ENCODE measurements around the gene IGSF3.
"Not testable (repeated sequence)": the region's sequence is repeated elsewhere in the genome, so short reads cannot be mapped to it uniquely, and the experiment has no call there.

The IGSF3 gene

GRCh38 chr1:116579259-116579875 lies 88.2 kb downstream of the IGSF3 start:
- DNase-seq, result no peak

- no peak for DNase-seq
Observed at GRCh38 chr1:116578581-116578980, 89.0 kb downstream of the IGSF3 start.

- DNase-seq, result no peak
Observed at GRCh38 chr1:116577759-116578314, 89.7 kb downstream of the IGSF3 start.

GRCh38 chr1:116574581-116575291 lies 92.8 kb downstream of the IGSF3 start:
- peak in 38 of 56 donors; percentile 2 to 83 (median 36) for DNase-seq

- DNase-seq, result no peak
Observed at GRCh38 chr1:116573431-116574095, 94.0 kb downstream of the IGSF3 start.

GRCh38 chr1:116572771-116573430 lies 94.6 kb downstream of the IGSF3 start:
- DNase-seq, result no peak

GRCh38 chr1:116572099-116572498 lies 95.4 kb downstream of the IGSF3 start:
- no peak for DNase-seq

GRCh38 chr1:116571215-116571919 lies 96.2 kb downstream of the IGSF3 start:
- no peak for DNase-seq

- peak in 54 of 56 donors; percentile 19 to 82 (median 61) for DNase-seq
Observed at GRCh38 chr1:116570358-116571214, 96.9 kb downstream of the IGSF3 start, which contains the start of gene CD58. Gene CD58 (minus strand): TSS chr1:116571026. CDS start chr1:116570972, 54 bp downstream.

- peak in 2 of 56 donors; percentile 25 to 39 for DNase-seq
Observed at GRCh38 chr1:116569776-116570357, 97.7 kb downstream of the IGSF3 start.

GRCh38 chr1:116569381-116569670 lies 98.2 kb downstream of the IGSF3 start:
- DNase-seq, result no peak

- no peak for DNase-seq
Observed at GRCh38 chr1:116568662-116569380, 98.7 kb downstream of the IGSF3 start.

GRCh38 chr1:116567790-116568661 lies 99.5 kb downstream of the IGSF3 start:
- no peak for DNase-seq

GRCh38 chr1:116565222-116565621 lies 102.3 kb downstream of the IGSF3 start:
- DNase-seq, result no peak

GRCh38 chr1:116564426-116564825 lies 103.1 kb downstream of the IGSF3 start:
- no peak for DNase-seq

GRCh38 chr1:116562465-116562864 lies 105.1 kb downstream of the IGSF3 start:
- not testable (repeated sequence) for DNase-seq

- DNase-seq, result no peak
Observed at GRCh38 chr1:116561563-116561962, 106.0 kb downstream of the IGSF3 start.

All from nucleus accumbens (tissue), 56 donors.